GM12874 (cell line): Measurements from ENCODE around the gene TTYH3.

Source experiments
- TF ChIP-seq, protein P1 (sequence below): IDR thresholded peaks from 2 replicates; pipeline ENCODE4 v1.5.1; 2011; ENCODE audit warnings: low read depth, mild to moderate bottlenecking, control low read depth, low read length, moderate library complexity; ENCODE audit not compliant: insufficient read depth

TTYH3 gene

DNA sequence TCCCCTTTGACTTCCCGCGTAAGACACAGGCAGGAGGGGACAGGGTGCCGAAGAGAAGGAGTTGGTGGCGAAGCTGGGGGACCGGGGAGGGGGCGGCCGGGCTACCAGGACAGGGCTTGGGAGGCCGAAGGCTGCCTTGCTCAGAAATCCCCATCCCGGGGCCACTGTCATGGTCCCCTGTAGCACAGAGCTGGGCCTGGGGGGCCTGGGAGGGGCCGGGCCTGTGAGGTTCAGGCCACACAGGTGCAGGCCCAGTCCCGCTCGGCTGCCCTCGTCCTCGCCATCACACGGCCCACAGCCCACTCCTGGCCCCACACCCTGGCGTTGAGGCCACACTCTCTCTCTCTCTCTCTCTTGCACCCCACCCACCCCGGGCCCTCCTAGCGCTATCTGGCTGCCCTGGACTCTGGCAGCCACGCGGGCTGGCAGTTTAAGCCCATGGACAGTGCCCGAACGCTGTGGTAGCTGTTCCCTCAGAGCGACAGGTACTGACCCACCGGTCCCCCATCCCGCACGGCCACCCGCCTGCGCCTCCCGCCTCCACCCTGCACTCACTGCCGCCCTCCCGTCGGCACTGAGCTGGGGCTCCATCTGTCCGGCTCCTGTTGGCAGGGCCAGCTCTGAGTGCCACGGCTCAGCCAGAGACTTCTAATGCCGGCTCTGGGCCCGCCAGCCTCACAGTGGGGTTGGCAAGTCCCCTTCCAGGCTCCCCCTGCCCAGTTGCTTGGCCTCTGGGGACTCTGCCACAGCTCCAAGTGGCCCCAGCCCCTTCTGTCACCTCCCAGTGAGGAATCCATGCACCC is 28.0 kb downstream of the TTYH3 start:
- TF ChIP-seq, protein P1, sequence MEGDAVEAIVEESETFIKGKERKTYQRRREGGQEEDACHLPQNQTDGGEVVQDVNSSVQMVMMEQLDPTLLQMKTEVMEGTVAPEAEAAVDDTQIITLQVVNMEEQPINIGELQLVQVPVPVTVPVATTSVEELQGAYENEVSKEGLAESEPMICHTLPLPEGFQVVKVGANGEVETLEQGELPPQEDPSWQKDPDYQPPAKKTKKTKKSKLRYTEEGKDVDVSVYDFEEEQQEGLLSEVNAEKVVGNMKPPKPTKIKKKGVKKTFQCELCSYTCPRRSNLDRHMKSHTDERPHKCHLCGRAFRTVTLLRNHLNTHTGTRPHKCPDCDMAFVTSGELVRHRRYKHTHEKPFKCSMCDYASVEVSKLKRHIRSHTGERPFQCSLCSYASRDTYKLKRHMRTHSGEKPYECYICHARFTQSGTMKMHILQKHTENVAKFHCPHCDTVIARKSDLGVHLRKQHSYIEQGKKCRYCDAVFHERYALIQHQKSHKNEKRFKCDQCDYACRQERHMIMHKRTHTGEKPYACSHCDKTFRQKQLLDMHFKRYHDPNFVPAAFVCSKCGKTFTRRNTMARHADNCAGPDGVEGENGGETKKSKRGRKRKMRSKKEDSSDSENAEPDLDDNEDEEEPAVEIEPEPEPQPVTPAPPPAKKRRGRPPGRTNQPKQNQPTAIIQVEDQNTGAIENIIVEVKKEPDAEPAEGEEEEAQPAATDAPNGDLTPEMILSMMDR = no peak

DNA sequence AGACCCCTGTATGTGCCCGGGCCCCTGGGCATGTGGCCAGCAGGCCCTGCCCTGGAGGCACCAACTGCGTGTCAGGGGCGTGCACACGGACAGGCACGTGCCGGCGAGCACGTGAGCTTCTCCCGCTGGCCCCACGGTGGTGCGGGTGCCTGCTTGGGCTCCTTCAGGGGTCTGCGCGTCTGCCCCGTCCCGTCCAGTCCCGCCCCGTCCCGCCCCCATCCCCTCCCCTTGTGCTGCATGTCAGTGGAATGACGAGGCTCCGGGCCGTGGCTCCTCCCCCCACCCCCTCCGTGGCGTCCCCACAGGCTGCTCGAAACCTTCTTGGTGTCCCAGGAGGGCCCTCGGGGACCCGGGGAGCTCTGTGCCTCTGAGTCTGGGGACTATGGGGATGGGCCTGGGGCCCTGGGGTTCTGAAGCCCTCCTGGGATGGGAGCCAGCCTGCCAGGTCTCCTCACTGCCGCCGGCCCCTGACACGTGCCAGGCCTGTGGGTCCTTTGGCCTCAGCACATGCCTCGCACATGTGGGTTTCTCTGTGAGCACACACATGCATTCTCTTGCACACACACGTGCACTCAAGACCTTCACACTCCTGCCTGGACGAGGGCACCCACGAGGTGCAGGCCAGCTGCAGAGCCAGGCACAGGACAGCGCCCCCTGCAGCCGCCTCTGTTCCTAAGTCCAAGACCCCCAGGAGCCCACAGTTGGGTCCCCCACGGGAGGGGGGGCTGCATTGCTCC is 28.7 kb downstream of the TTYH3 start:
- TF ChIP-seq, protein P1 = peak; percentile 46

DNA sequence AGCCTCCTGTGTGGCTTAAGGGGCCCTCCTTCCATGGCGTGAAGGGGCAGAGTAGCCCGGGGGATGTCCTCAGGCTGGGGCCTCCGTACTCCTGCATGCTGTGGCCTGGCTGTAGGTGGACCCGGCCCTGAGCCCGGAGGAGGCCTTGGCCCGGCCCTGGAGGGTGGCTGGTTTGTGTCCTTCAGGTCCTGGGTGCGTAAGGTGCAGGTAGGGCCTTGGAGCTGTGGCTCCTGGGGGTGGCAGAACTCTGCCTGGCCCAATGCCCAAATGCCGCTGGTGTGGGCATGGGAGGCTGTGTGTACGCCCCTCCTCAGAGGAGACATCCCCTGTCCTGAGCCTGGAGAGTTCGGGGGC is 29.3 kb downstream of the TTYH3 start:
- TF ChIP-seq, protein P1 = no peak

DNA sequence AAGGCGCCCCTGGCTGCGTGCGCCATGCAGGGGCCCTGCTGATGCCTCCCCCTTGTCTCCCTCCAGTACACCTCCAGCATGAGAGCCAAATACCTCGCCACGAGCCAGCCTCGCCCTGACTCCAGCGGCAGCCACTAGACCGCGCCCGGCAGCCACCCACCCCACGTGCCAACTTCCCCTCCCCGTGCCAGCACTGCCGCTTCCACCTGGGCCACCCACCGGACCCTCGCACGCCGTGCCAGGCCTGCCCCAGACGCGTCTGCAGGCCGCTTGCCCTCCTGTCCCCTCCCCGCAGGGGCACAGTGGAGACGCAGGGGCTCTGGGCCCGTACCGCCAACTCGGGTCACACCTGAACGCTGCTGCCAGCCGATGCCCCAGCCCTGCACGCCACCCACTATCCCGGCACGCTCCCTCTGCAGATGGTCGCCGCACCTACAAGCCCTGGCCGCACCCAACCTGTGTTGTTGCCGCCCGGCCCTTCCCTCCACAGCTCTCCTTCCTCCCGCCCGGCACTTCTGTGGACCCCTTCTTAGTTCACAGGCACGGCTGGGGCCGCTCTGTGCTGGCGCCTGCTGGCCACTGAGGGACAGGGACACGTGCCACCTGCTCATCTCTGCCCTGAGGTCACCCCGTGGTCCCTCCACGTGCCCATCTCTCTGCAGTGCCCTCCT is 30.0 kb downstream of the TTYH3 start:
- TF ChIP-seq, protein P1 = no peak

DNA sequence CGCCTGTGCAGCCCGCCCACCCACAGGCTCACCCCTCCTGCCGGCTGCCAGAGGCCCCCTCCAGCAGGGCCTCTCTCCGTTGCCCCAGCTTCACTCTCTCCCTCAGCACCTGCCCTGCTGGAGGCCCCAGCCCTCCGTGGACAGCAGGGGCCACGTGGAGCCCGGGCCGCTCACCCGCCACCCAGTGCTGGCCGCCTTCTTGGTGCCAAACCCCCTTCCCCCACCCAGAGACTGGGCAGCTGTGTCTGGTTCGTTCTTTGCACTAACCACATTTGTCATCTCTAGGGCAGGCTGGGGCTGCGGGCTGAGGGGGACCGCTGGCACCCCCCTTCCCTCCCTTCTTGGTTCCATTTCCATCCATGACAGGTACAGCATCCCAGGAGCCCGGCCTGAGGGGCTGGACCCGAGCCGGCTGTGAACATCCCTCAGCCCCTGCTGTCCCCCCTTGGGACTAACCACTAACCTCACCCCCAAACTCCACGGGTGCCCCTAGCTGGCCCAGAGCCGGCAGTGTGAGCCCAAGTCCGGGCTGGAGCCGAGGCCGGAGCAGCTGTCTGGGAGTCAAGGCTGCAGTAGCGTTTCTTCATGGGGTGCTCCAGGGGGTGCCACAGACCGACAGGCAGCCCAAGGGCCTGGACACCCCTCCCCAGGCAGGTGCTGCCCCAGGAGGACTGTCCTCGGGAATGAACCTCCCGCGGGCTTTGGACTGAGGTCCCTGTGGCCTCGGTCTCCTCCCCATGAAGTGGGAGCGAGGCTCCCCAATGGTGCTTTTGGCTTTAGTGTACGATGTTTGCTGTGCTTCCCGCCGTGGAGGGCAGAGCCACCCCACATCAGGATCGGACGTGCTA is 30.7 kb downstream of the TTYH3 start:
- TF ChIP-seq, protein P1 = no peak

DNA sequence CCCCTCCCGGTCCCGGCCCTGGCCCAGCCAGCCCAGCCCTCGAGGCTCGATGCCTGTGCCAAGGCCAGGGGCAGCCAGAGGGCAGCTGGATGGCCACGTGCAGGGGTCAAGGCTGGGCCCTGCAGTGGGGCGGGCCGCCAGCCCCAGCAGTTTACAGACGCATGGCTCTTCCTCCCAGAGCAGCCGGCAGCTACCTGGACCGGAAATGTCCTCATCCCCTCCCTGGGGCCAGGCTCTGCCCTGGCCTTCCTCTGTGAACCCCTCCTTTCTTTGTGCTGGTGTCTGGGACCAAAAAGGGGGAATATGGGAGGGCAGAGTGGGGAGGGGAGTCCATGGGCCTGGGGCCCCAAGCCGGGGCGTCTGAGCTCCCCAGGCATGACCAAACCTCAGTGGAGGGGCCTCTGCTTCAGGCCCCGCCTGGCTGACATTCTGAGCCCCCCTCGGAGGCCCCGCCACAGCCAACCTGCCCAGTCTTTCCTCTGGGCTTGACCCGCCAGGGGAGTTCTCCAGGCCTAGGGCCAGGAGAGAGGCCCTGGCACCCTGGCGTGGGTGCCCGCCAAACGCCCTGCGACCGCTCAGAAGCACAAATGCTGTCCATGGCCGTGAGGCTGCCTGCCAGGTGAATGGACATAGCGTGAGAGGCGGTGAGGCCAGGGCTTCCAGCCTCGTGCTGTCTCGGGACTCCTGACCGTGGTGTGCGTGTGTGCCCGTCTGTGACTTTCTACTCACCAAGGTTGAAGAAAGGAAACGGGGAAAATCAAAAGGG is 31.5 kb downstream of the TTYH3 start:
- TF ChIP-seq, protein P1 = no peak
